ENCODE measurements around the gene LNX1.

DNA sequence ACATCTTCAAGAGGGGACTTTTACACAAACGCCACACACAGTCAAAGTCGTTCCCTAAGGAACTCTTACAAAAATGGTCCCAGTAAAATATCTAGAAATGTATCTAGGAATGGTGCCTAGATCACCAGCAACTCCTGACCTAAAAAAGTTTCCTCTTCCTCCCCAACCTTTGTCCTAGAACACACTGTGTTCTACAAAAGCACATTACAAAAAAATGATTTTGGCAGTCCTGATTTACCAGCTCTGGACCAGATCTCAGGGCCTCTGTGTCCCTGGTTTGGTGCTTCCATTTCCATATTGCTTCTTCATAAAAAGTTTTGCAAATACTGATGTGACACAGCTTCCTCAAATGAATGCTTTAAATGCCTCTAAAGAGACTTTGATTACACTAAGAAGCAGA, 55.0 kb downstream of the LNX1 start:
- TF ChIP-seq, protein P1, sequence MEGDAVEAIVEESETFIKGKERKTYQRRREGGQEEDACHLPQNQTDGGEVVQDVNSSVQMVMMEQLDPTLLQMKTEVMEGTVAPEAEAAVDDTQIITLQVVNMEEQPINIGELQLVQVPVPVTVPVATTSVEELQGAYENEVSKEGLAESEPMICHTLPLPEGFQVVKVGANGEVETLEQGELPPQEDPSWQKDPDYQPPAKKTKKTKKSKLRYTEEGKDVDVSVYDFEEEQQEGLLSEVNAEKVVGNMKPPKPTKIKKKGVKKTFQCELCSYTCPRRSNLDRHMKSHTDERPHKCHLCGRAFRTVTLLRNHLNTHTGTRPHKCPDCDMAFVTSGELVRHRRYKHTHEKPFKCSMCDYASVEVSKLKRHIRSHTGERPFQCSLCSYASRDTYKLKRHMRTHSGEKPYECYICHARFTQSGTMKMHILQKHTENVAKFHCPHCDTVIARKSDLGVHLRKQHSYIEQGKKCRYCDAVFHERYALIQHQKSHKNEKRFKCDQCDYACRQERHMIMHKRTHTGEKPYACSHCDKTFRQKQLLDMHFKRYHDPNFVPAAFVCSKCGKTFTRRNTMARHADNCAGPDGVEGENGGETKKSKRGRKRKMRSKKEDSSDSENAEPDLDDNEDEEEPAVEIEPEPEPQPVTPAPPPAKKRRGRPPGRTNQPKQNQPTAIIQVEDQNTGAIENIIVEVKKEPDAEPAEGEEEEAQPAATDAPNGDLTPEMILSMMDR (IDR thresholded peaks at IDR 0.05), result no peak
- TF ChIP-seq EP300 (IDR thresholded peaks at IDR 0.05) (no peak), POLR2A (IDR thresholded peaks at IDR 0.05) (no peak)

All from sigmoid colon (tissue), 4 donors.